OCI-LY7 (cell line): Measurements from ENCODE around the gene TMC2.

Experiments used
- CTCF ChIP-seq: fragments of 200-600 bp; sonication (generic); conservative IDR thresholded peaks from 2 replicates; pipeline ENCODE4 v1.5.1; 2014; ENCODE audit warnings: mild to moderate bottlenecking, antibody characterized with exemption, low read length, moderate library complexity, mixed read lengths
- EZH2phosphoT487 ChIP-seq: fragments of 200-600 bp; sonication (generic); IDR thresholded peaks from 2 replicates; pipeline ENCODE4 v1.6.1; 2018; ENCODE audit warnings: low read depth, borderline replicate concordance, mild to moderate bottlenecking, mixed run types, antibody characterized with exemption, low read length, moderate library complexity, mixed read lengths

- TF ChIP-seq CTCF (no peak), EZH2phosphoT487 (no peak)
Observed at GRCh38 chr20:2528671-2529271, 7.6 kb upstream of the TMC2 start.
